Right forelimb (tissue), 1 donor: ENCODE measurements around the gene WNT9B.
"Not testable (repeated sequence)": the region's sequence is repeated elsewhere in the genome, so short reads cannot be mapped to it uniquely, and the experiment has no call there.

Experiments
- DNase-seq: peaks from one replicate; pipeline ENCODE4 v3.0.0-alpha.2; 2018

The WNT9B gene

GRCh38 chr17:46822388-46822921 is 28.9 kb upstream of the WNT9B start:
- DNase-seq = no peak

- no peak for DNase-seq
Measured at GRCh38 chr17:46823657-46824056, 27.7 kb upstream of the WNT9B start.

- DNase-seq = no peak
Measured at GRCh38 chr17:46826116-46826515, 25.3 kb upstream of the WNT9B start.

- no peak for DNase-seq
Measured at GRCh38 chr17:46827274-46827673, 24.1 kb upstream of the WNT9B start.

- DNase-seq = no peak
Measured at GRCh38 chr17:46831573-46832330, 19.6 kb upstream of the WNT9B start.

- no peak for DNase-seq
Measured at GRCh38 chr17:46832331-46832821, 19.0 kb upstream of the WNT9B start.

GRCh38 chr17:46832945-46833839 is 18.2 kb upstream of the WNT9B start:
- no peak for DNase-seq

- no peak for DNase-seq
Measured at GRCh38 chr17:46833840-46834208, 17.6 kb upstream of the WNT9B start.

GRCh38 chr17:46834846-46835245 is 16.5 kb upstream of the WNT9B start:
- DNase-seq = no peak

- DNase-seq = no peak
Measured at GRCh38 chr17:46836500-46836899, 14.9 kb upstream of the WNT9B start.

GRCh38 chr17:46837521-46837920 is 13.9 kb upstream of the WNT9B start:
- no peak for DNase-seq

- no peak for DNase-seq
Measured at GRCh38 chr17:46839211-46839610, 12.2 kb upstream of the WNT9B start.

GRCh38 chr17:46840596-46840995 is 10.8 kb upstream of the WNT9B start:
- not testable (repeated sequence) for DNase-seq

GRCh38 chr17:46841561-46842379 is 9.6 kb upstream of the WNT9B start:
- no peak for DNase-seq

- no peak for DNase-seq
Measured at GRCh38 chr17:46842835-46843234, 8.5 kb upstream of the WNT9B start.

GRCh38 chr17:46847204-46848191 is 3.9 kb upstream of the WNT9B start:
- DNase-seq = no peak

- no peak for DNase-seq
Measured at GRCh38 chr17:46848534-46848933, 2.8 kb upstream of the WNT9B start.

- no peak for DNase-seq
Measured at GRCh38 chr17:46850688-46851028, 725 bp upstream of the WNT9B start.

GRCh38 chr17:46853896-46854444 is 2.6 kb downstream of the WNT9B start:
- DNase-seq = no peak

GRCh38 chr17:46854515-46854914 is 3.1 kb downstream of the WNT9B start:
- DNase-seq = no peak

- DNase-seq = no peak
Measured at GRCh38 chr17:46854948-46855347, 3.6 kb downstream of the WNT9B start.
